NCI-H146 (cell line): ENCODE data around the gene KRT24.
"Not testable (repeated sequence)": the region's sequence is repeated elsewhere in the genome, so short reads cannot be mapped to it uniquely, and the experiment has no call there.

Source experiments
- DNase-seq: peaks from one replicate; lab custom pipeline; 2025; lab: John Stamatoyannopoulos, UW

The KRT24 gene

GRCh38 chr17:40703652-40704051, at the start of gene KRT24:
Gene KRT24, minus strand, starts transcription at chr17:40703752. Its CDS starts 59 bp downstream, at chr17:40703693.
- DNase-seq: no peak

- DNase-seq: no peak
These were observed 47.5 kb upstream of the KRT24 start for GRCh38 chr17:40751065-40751464.

GRCh38 chr17:40750391-40750790, 46.8 kb upstream of the KRT24 start:
- DNase-seq: no peak

- not testable (repeated sequence) for DNase-seq
These were observed 45.1 kb upstream of the KRT24 start for GRCh38 chr17:40748666-40749065.

GRCh38 chr17:40738553-40738952, 35.0 kb upstream of the KRT24 start:
- no peak for DNase-seq

- no peak for DNase-seq
These were observed 31.5 kb upstream of the KRT24 start for GRCh38 chr17:40735016-40735415.

GRCh38 chr17:40734018-40734417, 30.5 kb upstream of the KRT24 start:
- DNase-seq: no peak

- no peak for DNase-seq
These were observed 27.4 kb upstream of the KRT24 start for GRCh38 chr17:40730970-40731369.

GRCh38 chr17:40727447-40728231, 24.1 kb upstream of the KRT24 start:
- DNase-seq: no peak

- DNase-seq: no peak
These were observed 23.4 kb upstream of the KRT24 start for GRCh38 chr17:40726919-40727318.

GRCh38 chr17:40724656-40725055, 21.1 kb upstream of the KRT24 start:
- DNase-seq: no peak

- DNase-seq: no peak
These were observed 18.7 kb upstream of the KRT24 start for GRCh38 chr17:40722241-40722640.

- no peak for DNase-seq
These were observed 17.3 kb upstream of the KRT24 start for GRCh38 chr17:40720899-40721298.

- DNase-seq: no peak
These were observed 15.4 kb upstream of the KRT24 start for GRCh38 chr17:40718930-40719329.

- no peak for DNase-seq
These were observed 14.2 kb upstream of the KRT24 start for GRCh38 chr17:40717776-40718175.

- DNase-seq: no peak
These were observed 10.9 kb upstream of the KRT24 start for GRCh38 chr17:40714473-40714872.

GRCh38 chr17:40707745-40708144, 4.2 kb upstream of the KRT24 start:
- DNase-seq: no peak

- no peak for DNase-seq
These were observed 2.0 kb upstream of the KRT24 start for GRCh38 chr17:40705584-40705983.

GRCh38 chr17:40702271-40702670, 1.3 kb downstream of the KRT24 start:
- no peak for DNase-seq

GRCh38 chr17:40699853-40700252, 3.7 kb downstream of the KRT24 start:
- no peak for DNase-seq

- DNase-seq: no peak
These were observed 4.2 kb downstream of the KRT24 start for GRCh38 chr17:40699371-40699770.

GRCh38 chr17:40697297-40697696, 6.3 kb downstream of the KRT24 start:
- DNase-seq: peak; percentile 63

- DNase-seq: no peak
These were observed 6.9 kb downstream of the KRT24 start for GRCh38 chr17:40696651-40697072.

GRCh38 chr17:40695874-40696472, 7.6 kb downstream of the KRT24 start:
- DNase-seq: no peak
